ENCODE measurements around the gene OMP.
A peak's percentile ranks its signal among the peaks of the same experiment; 100 is the strongest.

OMP gene

DNA sequence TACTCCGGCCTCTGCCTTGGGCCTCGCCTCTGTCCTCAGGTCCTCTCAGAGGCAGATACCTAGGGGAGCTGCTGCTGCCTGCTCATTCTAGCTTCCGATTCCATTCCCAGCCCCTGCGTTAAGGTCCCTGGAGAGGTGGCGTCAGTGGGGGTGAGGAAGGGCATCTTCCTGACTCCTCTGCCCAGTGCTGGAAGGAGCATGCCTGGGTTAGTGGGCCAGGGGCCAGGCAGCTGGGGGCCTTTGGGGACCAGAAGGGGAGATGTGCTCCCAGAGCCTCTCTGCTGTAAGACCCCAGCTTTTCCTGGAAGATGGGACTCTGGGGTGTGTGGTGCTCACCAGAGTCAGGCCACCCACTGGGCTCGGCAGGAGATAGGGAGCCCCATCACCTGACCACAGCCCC lies 21.8 kb downstream of the OMP start:
- no peak for DNase-seq (ENCODE audit: insufficient read length, low spot score)
- TF ChIP-seq POU2F2 (IDR thresholded peaks at IDR 0.05; ENCODE audit: low read depth, low read length) (no peak), PAX5 (IDR thresholded peaks at IDR 0.05; ENCODE audit: insufficient read depth, low read length, severe bottlenecking) (no peak), POLR2A (IDR thresholded peaks at IDR 0.05; ENCODE audit: low read depth, low read length) (no peak), POLR2AphosphoS5 (IDR thresholded peaks at IDR 0.05; ENCODE audit: low read depth, low read length) (no peak)
- FAIRE-seq = no peak

GRCh38 chr11:77125191-77125590 lies 22.6 kb downstream of the OMP start:
- TF ChIP-seq POLR2AphosphoS5 (IDR thresholded peaks at IDR 0.05; ENCODE audit: low read depth, low read length) (no peak), SPI1 (IDR thresholded peaks at IDR 0.05; ENCODE audit: low read depth, low read length) (no peak), POLR2A (IDR thresholded peaks at IDR 0.05; ENCODE audit: low read depth, low read length) (no peak), PAX5 (IDR thresholded peaks at IDR 0.05; ENCODE audit: insufficient read depth, low read length, severe bottlenecking) (no peak), POU2F2 (IDR thresholded peaks at IDR 0.05; ENCODE audit: low read depth, low read length) (no peak), TAF1 (IDR thresholded peaks at IDR 0.05; ENCODE audit: low read depth, low read length) (no peak)
- FAIRE-seq (no peak), DNase-seq (ENCODE audit: insufficient read length, low spot score) (no peak)

DNA sequence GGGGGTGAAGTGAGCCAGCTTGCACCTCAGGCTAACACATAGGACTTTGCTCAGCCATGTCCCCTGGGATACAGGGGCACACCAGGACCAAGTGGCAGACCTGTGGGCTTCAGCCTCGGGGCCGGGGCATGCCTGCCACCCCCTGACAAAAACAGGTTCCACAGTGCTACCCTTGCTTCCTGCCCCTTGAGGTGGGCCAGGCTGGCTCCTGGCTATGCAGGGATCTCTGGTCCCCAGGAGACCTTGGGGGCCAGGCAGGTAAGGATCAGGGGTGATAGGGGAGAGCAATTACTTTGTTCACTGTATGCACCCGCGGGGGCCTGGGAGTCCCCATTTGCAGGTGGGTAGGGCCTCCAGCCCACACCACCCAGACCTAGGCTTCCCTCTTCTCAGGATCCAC lies 23.1 kb downstream of the OMP start:
- TF ChIP-seq POLR2A (IDR thresholded peaks at IDR 0.05; ENCODE audit: low read depth, low read length) (no peak), POLR2AphosphoS5 (IDR thresholded peaks at IDR 0.05; ENCODE audit: low read depth, low read length) (no peak), POU2F2 (IDR thresholded peaks at IDR 0.05; ENCODE audit: low read depth, low read length) (no peak), SPI1 (IDR thresholded peaks at IDR 0.05; ENCODE audit: low read depth, low read length) (no peak), TAF1 (IDR thresholded peaks at IDR 0.05; ENCODE audit: low read depth, low read length) (no peak), PAX5 (IDR thresholded peaks at IDR 0.05; ENCODE audit: insufficient read depth, low read length, severe bottlenecking) (no peak)
- FAIRE-seq (no peak), DNase-seq (ENCODE audit: insufficient read length, low spot score) (no peak)

GRCh38 chr11:77126156-77126775 lies 23.6 kb downstream of the OMP start:
- no peak for TF ChIP-seq SPI1 (IDR thresholded peaks at IDR 0.05; ENCODE audit: low read depth, low read length)
- FAIRE-seq = no peak

DNA sequence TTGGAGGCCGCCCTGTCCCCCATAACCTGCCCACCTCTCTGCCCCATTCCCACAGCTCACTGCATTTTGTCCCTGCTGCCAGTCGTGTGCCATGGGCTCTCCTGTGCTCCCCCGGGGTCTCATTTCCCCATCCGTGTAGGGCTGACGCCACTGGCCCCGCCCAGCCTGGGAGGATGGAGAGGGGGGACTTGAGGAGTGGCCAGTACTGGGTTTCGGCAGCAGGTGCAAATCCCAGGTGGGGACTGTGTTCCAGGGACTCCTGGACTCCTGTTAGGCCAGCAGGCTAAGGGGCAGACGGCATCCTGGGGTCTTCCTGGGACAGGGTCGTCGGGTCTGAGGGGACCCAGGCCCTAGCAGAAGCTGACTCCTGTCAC lies 24.2 kb downstream of the OMP start:
- no peak for DNase-seq (ENCODE audit: insufficient read length, low spot score)
- TF ChIP-seq POLR2AphosphoS5 (IDR thresholded peaks at IDR 0.05; ENCODE audit: low read depth, low read length) = no peak
- TF ChIP-seq SPI1 (IDR thresholded peaks at IDR 0.05; ENCODE audit: low read depth, low read length) = no peak
- TF ChIP-seq TAF1 (IDR thresholded peaks at IDR 0.05; ENCODE audit: low read depth, low read length) = no peak
- no peak for TF ChIP-seq POLR2A (IDR thresholded peaks at IDR 0.05; ENCODE audit: low read depth, low read length)
- TF ChIP-seq POU2F2 (IDR thresholded peaks at IDR 0.05; ENCODE audit: low read depth, low read length) = no peak
- no peak for TF ChIP-seq PAX5 (IDR thresholded peaks at IDR 0.05; ENCODE audit: insufficient read depth, low read length, severe bottlenecking)
- FAIRE-seq = peak; percentile 43

More at GRCh38 chr11:77126156-77126775, 23.6 kb downstream of the OMP start:
- no peak for DNase-seq (ENCODE audit: insufficient read length, low spot score)

- TF ChIP-seq POLR2A (IDR thresholded peaks at IDR 0.05; ENCODE audit: low read depth, low read length) (no peak), TAF1 (IDR thresholded peaks at IDR 0.05; ENCODE audit: low read depth, low read length) (no peak), POU2F2 (IDR thresholded peaks at IDR 0.05; ENCODE audit: low read depth, low read length) (no peak), POLR2AphosphoS5 (IDR thresholded peaks at IDR 0.05; ENCODE audit: low read depth, low read length) (no peak), PAX5 (IDR thresholded peaks at IDR 0.05; ENCODE audit: insufficient read depth, low read length, severe bottlenecking) (no peak), SPI1 (IDR thresholded peaks at IDR 0.05; ENCODE audit: low read depth, low read length) (no peak)
- DNase-seq (ENCODE audit: insufficient read length, low spot score) (peak; percentile 79), FAIRE-seq (peak; percentile 66)
Observed at GRCh38 chr11:77127235-77127911, 24.7 kb downstream of the OMP start.

- TF ChIP-seq POLR2A (IDR thresholded peaks at IDR 0.05; ENCODE audit: low read depth, low read length) (no peak), PAX5 (IDR thresholded peaks at IDR 0.05; ENCODE audit: insufficient read depth, low read length, severe bottlenecking) (no peak), SPI1 (IDR thresholded peaks at IDR 0.05; ENCODE audit: low read depth, low read length) (no peak), POLR2AphosphoS5 (IDR thresholded peaks at IDR 0.05; ENCODE audit: low read depth, low read length) (no peak), POU2F2 (IDR thresholded peaks at IDR 0.05; ENCODE audit: low read depth, low read length) (no peak), TAF1 (IDR thresholded peaks at IDR 0.05; ENCODE audit: low read depth, low read length) (no peak)
- DNase-seq (ENCODE audit: insufficient read length, low spot score) (no peak), FAIRE-seq (no peak)
Observed at GRCh38 chr11:77127920-77128691, 25.5 kb downstream of the OMP start, which contains the start of gene MYO7A. TSS of gene MYO7A (plus strand) at chr11:77128246. CDS start at chr11:77130635, 2,389 bp downstream.

DNA sequence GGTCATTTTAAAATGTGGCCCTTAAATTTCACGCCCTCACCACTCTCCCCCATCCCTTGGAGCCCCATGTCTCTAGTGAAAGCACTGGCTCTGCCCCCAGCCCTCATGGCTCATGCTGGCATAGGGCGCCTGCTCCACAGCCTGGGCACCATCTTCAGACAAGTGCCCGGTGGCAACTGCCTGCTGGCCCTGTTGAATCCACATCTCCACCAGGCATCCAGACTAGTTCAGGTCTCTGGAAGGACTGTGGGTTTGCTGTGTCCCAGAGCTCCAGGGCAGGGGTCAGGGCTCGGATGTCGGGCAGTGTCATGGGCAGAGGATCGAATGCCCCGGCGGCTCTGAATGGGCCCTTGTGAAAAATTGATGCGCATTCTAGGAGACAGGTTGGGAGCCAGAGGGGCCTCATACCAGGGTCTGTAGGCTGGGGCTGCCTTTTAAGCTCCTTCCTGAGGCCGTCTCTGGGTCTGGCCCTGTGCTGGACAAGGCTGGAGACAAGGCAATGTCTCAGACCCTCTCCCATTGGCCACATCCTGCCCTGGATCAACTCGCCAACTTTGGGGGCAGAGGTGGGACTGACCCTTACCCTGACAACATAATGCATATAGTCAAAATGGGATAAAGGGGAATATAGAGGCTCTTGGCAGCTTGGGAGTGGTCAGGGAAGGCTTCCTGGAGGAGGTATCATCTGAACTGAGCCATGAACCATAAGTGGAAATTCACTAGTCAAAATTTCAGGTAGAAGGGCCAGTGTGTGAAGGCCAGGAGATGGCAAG lies 26.6 kb downstream of the OMP start:
- TF ChIP-seq PAX5 (IDR thresholded peaks at IDR 0.05; ENCODE audit: insufficient read depth, low read length, severe bottlenecking) = no peak
- TF ChIP-seq TAF1 (IDR thresholded peaks at IDR 0.05; ENCODE audit: low read depth, low read length) = no peak
- no peak for TF ChIP-seq POU2F2 (IDR thresholded peaks at IDR 0.05; ENCODE audit: low read depth, low read length)
- no peak for TF ChIP-seq POLR2AphosphoS5 (IDR thresholded peaks at IDR 0.05; ENCODE audit: low read depth, low read length)
- no peak for TF ChIP-seq SPI1 (IDR thresholded peaks at IDR 0.05; ENCODE audit: low read depth, low read length)
- TF ChIP-seq POLR2A (IDR thresholded peaks at IDR 0.05; ENCODE audit: low read depth, low read length) = no peak
- FAIRE-seq (no peak), DNase-seq (ENCODE audit: insufficient read length, low spot score) (no peak)

All from GM12891 (cell line).